IPS-18c (cell line): ENCODE measurements around the gene SEC61G.
A peak's percentile ranks its signal among the peaks of the same experiment; 100 is the strongest.

Source experiments
- H3K4me3 ChIP-seq: 2 replicates; pipeline ENCODE4 v1.7.0; 2013; ENCODE audit warnings: low read depth, mild to moderate bottlenecking, low read length, moderate library complexity; ENCODE audit not compliant: insufficient read depth
- H3K9me3 ChIP-seq: one replicate; pipeline ENCODE4 v1.6.1; 2013; ENCODE audit warnings: mild to moderate bottlenecking, low read length, moderate library complexity; ENCODE audit not compliant: control insufficient read depth, insufficient read depth

SEC61G gene

GRCh38 chr7:54774785-54775740 lies 16.1 kb upstream of the SEC61G start:
- Histone ChIP-seq H3K4me3 (no peak overlapping the region), H3K9me3 (no peaks in the 10 kb centered on the region)

- Histone ChIP-seq H3K4me3 (no peak overlapping the region), H3K9me3 (no peaks in the 10 kb centered on the region)
Observed at GRCh38 chr7:54773472-54774399, 14.7 kb upstream of the SEC61G start.

DNA sequence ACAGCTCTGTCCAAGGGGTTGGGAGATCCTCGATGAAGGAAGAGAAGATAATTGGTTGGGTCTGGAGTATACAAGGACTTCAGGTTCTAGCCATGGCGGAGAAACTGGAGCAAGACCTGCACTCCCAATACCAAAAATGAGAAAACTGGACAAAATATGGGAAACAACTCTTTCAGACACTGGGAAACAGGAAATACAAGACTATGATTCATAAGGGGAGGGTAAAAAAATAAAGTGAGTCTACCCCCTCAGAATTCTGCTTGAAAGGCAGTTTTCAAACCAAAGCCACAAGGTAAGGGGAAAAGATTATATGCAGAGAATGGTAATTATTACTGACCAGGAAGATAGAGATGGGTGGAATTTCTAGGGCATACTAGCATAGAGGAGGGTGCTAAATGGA lies 10.2 kb upstream of the SEC61G start:
- Histone ChIP-seq H3K4me3 (no peak overlapping the region), H3K9me3 (no peaks in the 10 kb centered on the region)

DNA sequence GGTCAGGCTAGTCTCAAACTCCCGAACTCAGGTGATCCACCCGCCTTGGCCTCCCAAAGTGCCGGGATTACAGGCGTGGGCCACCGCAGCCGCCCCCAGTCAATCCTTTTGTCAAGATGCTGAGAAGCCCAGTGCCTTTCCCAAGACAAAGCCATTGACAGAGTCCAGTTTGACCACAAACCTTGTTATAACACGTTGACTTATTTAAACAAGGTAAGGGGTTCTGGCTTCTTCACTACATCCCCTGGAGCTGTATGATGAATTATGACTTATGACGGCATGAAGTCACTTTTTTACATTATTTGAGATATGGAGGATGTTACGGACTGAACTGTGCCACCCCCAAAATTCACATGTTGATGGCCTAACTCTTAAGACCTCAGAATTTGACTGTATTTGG lies 5.8 kb upstream of the SEC61G start:
- Histone ChIP-seq H3K4me3 (no peak overlapping the region), H3K9me3 (no peaks in the 10 kb centered on the region)

GRCh38 chr7:54757711-54758110 lies 1.3 kb downstream of the SEC61G start:
- Histone ChIP-seq H3K9me3 (no peaks in the 10 kb centered on the region), H3K4me3 (peak overlapping the region; percentile 68; the same call in 1 of the 2 replicates)

- no peak overlapping the region for H3K4me3 ChIP-seq
- H3K9me3 ChIP-seq, result no peaks in the 10 kb centered on the region
Observed at GRCh38 chr7:54749200-54749599, 9.8 kb downstream of the SEC61G start.

DNA sequence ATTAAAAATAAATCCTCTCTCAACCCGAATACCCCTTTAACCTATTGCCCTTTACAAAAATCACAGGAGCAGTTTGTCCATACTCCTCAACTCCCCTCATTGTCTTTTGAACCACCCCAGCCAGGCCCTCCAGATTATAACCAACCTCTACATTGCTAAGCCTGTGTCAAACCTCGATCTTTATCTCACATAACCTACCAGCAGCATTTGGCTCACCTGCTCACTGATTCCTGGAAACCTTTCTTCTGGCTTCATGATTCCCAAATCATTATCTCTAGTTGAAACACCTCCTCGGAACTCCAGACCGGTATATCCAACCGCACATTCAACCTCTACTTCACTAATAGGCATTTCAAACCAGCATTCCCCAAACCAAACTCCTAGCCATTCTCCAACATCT lies 11.8 kb downstream of the SEC61G start:
- H3K4me3 ChIP-seq, result no peak overlapping the region
- no peaks in the 10 kb centered on the region for H3K9me3 ChIP-seq

DNA sequence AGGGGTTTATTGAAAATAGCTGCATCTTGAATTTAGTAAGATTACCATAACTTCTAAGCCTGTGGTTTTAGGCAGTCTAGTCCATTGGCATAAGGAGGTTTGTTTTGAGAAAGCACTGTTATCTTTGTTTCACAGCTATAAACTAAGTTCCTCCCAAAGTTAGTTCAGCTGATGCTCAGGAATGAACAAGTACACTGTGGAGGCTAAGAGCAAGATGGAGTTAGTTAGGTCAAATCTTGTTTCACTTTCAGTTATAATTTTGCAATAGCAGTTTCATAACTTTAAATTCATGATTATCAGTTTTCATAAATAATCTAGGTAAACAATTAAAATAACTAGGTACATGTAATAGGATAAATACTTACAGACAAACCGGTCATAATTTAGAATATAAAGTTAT lies 15.4 kb downstream of the SEC61G start:
- Histone ChIP-seq H3K4me3 (no peak overlapping the region), H3K9me3 (no peaks in the 10 kb centered on the region)

GRCh38 chr7:54738737-54739136 lies 20.3 kb downstream of the SEC61G start:
- no peak overlapping the region for H3K4me3 ChIP-seq
- H3K9me3 ChIP-seq, result no peaks in the 10 kb centered on the region

- Histone ChIP-seq H3K9me3 (no peaks in the 10 kb centered on the region), H3K4me3 (no peak overlapping the region)
Observed at GRCh38 chr7:54729107-54729506, 29.9 kb downstream of the SEC61G start.

GRCh38 chr7:54728411-54728810 lies 30.6 kb downstream of the SEC61G start:
- H3K4me3 ChIP-seq, result no peak overlapping the region
- no peaks in the 10 kb centered on the region for H3K9me3 ChIP-seq

DNA sequence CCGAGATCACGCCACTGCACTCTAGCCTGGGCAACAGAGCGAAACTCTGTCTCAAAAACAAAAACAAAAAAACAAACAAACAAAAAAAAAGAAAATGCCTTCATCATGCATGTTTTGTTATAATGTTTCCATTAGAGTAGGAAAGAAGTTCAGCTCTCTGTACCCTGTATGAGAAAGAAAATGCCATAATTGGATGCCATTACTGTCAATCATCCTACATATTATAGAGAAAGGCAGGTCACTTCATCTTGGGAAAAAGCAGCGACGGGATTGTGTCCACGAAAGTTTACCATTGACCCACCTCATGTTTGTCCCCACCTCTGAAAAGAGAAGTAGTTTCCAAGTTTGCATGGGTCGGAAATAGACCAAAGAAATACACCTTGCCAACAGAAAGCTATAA lies 33.8 kb downstream of the SEC61G start:
- no peak overlapping the region for H3K4me3 ChIP-seq
- no peaks in the 10 kb centered on the region for H3K9me3 ChIP-seq

DNA sequence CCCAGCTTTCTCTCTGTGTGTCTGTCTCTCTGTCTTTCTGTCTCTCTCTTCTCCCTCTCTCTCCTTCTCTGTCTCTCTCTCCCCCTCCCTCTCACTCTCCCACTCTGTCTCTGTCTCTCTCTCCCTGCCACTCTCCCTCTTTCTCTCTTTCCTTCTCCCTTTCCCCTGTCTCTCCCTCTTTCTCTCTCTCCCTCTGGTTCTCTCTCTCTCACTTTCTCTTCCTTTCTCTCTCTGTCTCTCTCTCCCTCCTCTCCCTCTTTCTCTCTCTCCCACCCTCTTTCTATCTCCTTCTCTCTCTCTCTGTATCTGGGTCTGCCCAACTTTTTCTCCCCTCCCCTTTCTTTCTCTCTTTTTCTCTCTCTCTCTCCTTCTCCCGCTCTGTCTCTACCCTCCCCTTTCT lies 36.5 kb downstream of the SEC61G start:
- Histone ChIP-seq H3K9me3 (peaks cover under 1% of the 10 kb centered on the region), H3K4me3 (no peak overlapping the region)

- no peak overlapping the region for H3K4me3 ChIP-seq
Observed at GRCh38 chr7:54722026-54722425, 37.0 kb downstream of the SEC61G start.

DNA sequence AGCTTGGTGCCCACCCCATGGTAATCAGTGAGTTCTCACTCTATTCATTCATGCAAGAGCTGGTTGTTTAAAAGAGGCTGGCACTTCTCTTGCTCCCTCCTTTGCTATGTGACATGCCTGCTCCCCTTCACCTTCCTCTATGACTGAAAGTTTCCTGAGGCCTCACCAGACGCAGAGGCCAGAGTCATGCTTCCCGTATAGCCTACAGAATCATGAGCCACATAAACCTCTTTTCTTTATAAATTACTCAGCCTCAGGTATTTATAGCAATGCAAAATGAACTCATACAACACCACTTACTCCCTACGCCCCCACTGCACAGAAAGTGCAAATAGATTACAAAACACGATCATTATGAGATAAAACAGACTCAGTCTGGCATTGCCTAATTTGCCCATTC lies 39.0 kb downstream of the SEC61G start:
- Histone ChIP-seq H3K4me3 (no peak overlapping the region), H3K9me3 (peaks cover 2% of the 10 kb centered on the region)

More at GRCh38 chr7:54722026-54722425, 37.0 kb downstream of the SEC61G start:
- H3K9me3 ChIP-seq, result peaks cover 2% of the 10 kb centered on the region

- Histone ChIP-seq H3K9me3 (peaks cover 2% of the 10 kb centered on the region), H3K4me3 (no peak overlapping the region)
Observed at GRCh38 chr7:54719425-54719824, 39.6 kb downstream of the SEC61G start.

- Histone ChIP-seq H3K4me3 (no peak overlapping the region), H3K9me3 (peaks cover 2% of the 10 kb centered on the region)
Observed at GRCh38 chr7:54712820-54713219, 46.2 kb downstream of the SEC61G start.
